Measurements from ENCODE around the gene DEFB123.

DEFB123 gene

GRCh38 chr20:31485450-31486339, 45.3 kb downstream of the DEFB123 start:
- Mint-ChIP-seq H3K4me1 (ENCODE audit: low read depth) (peaks cover 12% of the 10 kb centered on the region), H3K27me3 (peaks cover 51% of the 10 kb centered on the region), H3K4me3 (no peak overlapping the region)

GRCh38 chr20:31488115-31488514, 47.7 kb downstream of the DEFB123 start:
- no peak overlapping the region for H3K4me3 Mint-ChIP-seq
- H3K9me3 Mint-ChIP-seq = no peaks in the 10 kb centered on the region
- H3K27me3 Mint-ChIP-seq = peaks cover 46% of the 10 kb centered on the region
- H3K4me1 Mint-ChIP-seq (ENCODE audit: low read depth) = peaks cover 12% of the 10 kb centered on the region
- no peaks in the 10 kb centered on the region for H3K36me3 Mint-ChIP-seq (ENCODE audit: low read depth)
- H3K27ac Mint-ChIP-seq = no peak overlapping the region
- intact Hi-C loops (cut with micrococcal nuclease) = no loop called here

More at GRCh38 chr20:31485450-31486339, 45.3 kb downstream of the DEFB123 start:
- Mint-ChIP-seq H3K36me3 (ENCODE audit: low read depth) (no peaks in the 10 kb centered on the region), H3K9me3 (no peaks in the 10 kb centered on the region), H3K27ac (no peak overlapping the region)
- intact Hi-C loops (cut with micrococcal nuclease) = no loop called here

DNA sequence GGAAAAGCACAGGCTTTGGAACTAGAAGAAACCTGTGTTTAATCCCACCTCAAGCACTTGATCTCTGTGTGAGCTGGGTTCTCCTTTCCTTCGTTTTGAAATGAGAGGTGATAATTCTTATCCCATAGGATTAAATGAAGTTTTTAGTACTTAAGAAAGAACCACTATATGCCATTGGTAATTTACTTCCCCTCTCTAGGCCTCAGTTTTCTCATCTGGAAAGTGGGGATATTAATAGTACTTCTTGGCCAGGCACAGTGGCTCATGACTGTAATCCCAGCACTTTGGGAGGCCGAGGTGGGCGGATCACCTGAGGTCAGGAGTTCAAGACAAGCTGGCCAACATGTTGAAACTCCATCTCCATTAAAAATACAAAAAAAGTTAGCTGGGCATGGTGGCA, 48.7 kb downstream of the DEFB123 start:
- Mint-ChIP-seq H3K27me3 (peaks cover 39% of the 10 kb centered on the region), H3K36me3 (ENCODE audit: low read depth) (no peaks in the 10 kb centered on the region), H3K4me3 (no peak overlapping the region), H3K4me1 (ENCODE audit: low read depth) (peaks cover 12% of the 10 kb centered on the region), H3K9me3 (no peaks in the 10 kb centered on the region), H3K27ac (no peak overlapping the region)
- intact Hi-C loops (cut with micrococcal nuclease) = no loop called here

DNA sequence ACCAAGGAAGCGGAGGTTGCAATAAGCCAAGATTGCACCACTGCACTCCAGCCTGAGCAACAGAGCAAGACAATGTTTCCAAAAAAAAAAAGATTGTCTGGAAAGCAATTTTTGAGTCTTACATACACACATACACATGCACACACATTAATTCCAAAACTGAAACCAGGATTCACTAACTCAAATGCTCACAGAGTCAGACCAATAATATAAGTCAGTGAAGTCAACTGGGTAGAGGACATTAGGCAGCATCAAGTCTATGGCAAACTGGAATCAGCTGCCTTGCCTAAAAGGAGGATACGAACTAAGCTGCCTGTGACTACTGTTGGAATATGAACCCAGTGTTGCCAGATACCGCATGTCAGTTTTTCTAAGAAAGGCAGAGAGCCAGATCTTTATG, 50.3 kb downstream of the DEFB123 start:
- H3K4me3 Mint-ChIP-seq = no peak overlapping the region
- no peaks in the 10 kb centered on the region for H3K9me3 Mint-ChIP-seq
- intact Hi-C loops (cut with micrococcal nuclease) = no loop called here
- no peak overlapping the region for H3K27ac Mint-ChIP-seq
- peaks cover 7% of the 10 kb centered on the region for H3K4me1 Mint-ChIP-seq (ENCODE audit: low read depth)
- peaks cover 23% of the 10 kb centered on the region for H3K27me3 Mint-ChIP-seq
- no peaks in the 10 kb centered on the region for H3K36me3 Mint-ChIP-seq (ENCODE audit: low read depth)

DNA sequence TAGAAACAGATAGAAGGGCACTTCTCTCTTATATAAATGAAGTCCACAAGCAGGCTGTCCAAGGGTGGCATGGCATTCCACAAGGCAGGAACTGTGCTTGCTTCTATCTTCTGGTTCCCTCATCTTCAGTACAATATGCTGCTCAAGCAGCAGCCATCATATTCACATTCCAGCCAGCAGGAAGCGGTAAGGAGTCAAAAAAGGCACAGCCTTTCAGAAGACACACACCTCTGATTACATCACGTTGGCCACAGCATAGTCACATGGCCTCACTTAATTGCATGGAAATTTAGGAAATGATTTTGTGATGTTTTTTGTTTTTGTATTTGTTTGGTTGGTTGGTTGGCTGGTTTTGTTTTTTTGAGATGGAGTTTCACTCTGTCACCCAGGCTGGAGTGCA, 53.7 kb downstream of the DEFB123 start:
- Mint-ChIP-seq H3K4me3 (no peak overlapping the region), H3K27ac (no peak overlapping the region), H3K9me3 (no peaks in the 10 kb centered on the region), H3K36me3 (ENCODE audit: low read depth) (no peaks in the 10 kb centered on the region), H3K4me1 (ENCODE audit: low read depth) (no peaks in the 10 kb centered on the region), H3K27me3 (peaks cover 14% of the 10 kb centered on the region)
- intact Hi-C loops (cut with micrococcal nuclease) = no loop called here

DNA sequence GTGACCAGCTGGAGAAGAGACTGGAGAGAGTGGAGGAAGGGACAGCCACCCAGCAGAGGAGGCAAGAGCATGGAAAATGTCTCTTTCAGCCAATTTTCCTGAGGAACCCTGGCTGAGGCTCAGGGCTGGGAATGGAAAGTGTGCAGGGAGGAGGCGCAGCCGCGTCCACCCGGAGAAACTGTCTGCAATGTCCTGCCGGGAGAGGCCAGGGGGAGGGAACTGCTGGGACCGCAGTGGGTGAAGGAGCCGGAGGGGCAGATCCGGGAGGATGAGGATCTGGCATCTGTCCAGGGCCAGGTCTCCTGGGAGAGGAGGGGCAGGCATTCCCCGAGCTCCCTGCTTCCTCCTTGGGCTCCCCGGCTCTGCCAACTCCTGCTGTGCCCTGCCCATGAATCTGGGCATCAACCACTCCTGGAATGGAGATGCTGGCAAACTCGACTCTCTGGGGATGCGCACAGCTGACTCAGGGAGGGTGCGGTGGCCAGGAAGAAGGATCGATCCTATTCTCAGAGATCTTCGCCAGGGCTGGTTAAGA, 56.4 kb downstream of the DEFB123 start:
- intact Hi-C loops (cut with micrococcal nuclease) = no loop called here
- no peaks in the 10 kb centered on the region for H3K4me1 Mint-ChIP-seq (ENCODE audit: low read depth)
- no peaks in the 10 kb centered on the region for H3K36me3 Mint-ChIP-seq (ENCODE audit: low read depth)

GRCh38 chr20:31497838-31498540, 57.6 kb downstream of the DEFB123 start:
- Mint-ChIP-seq H3K4me1 (ENCODE audit: low read depth) (no peaks in the 10 kb centered on the region), H3K27me3 (peaks cover 16% of the 10 kb centered on the region), H3K9me3 (no peaks in the 10 kb centered on the region), H3K27ac (no peak overlapping the region), H3K4me3 (no peak overlapping the region), H3K36me3 (ENCODE audit: low read depth) (no peaks in the 10 kb centered on the region)
- intact Hi-C loops (cut with micrococcal nuclease) = no loop called here

More for the DNA sequence above, 56.4 kb downstream of the DEFB123 start:
- H3K9me3 Mint-ChIP-seq = no peaks in the 10 kb centered on the region
- peaks cover 14% of the 10 kb centered on the region for H3K27me3 Mint-ChIP-seq
- H3K4me3 Mint-ChIP-seq = no peak overlapping the region
- no peak overlapping the region for H3K27ac Mint-ChIP-seq
